Measurements from ENCODE around the gene ADAMTS17.

The ADAMTS17 gene

DNA sequence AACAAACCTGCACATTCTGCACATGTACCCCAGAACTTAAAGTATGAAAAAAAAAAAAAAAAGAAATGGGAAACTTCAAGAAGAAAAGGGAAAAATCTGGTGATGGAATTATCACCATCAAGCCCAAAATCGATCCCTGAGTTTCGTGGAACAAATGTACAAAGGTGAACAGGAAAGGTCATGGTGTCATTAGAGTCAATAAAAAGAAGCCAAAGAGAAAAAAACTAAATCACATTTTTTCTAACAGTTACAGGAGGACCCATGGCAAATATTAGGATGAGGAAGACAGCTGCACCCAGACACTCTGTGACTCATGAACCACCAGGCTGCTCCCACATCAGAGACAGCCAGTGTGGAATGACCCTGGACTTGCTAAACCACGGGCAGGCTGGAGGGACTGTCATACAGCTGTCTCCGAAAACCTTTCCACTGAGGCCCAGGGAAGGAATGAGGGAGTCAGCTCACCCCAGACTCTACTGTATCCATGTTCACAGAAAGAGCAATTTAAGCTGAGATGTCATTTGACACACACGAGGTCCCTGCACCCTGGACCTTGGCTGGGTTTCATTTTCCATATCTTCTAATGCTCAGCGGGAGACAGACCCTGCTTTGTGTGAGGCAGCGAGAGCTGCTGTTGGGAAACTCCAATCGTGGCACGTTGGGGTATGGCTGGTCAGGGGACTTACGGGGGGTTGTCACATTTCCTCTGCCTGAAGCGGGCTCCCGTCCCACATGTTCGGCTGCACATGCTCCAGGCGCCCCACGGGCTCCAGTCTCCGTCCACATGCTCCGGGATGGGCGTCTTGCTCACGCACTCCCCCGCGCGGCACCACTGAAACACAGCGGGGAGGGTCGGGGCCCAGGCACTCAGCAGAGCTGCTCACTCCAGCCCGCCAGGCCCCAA, 210.2 kb downstream of the ADAMTS17 start:
- DNase-seq (ENCODE audit: low read depth in 3 of 3) = no peak

DNA sequence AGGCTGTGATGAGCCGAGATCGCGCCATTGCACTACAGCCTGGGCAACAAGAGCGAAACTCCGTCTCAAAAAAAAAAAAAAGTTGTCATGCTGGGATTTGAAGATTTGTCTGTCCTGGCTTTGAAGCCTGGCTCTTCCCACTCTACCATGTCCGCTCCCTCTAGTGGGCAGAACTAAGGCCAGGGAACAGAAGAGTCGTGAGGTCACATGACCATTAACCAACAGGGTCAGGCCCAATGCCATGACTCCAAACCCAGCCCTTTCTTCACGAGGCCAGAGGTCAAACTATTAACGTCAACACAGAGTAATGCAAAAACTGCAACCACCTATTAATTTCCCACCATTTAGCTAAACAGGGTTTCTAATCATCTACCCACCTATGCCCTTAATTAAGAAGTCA, 212.1 kb downstream of the ADAMTS17 start:
- DNase-seq (ENCODE audit: low read depth in 3 of 3) = no peak

DNA sequence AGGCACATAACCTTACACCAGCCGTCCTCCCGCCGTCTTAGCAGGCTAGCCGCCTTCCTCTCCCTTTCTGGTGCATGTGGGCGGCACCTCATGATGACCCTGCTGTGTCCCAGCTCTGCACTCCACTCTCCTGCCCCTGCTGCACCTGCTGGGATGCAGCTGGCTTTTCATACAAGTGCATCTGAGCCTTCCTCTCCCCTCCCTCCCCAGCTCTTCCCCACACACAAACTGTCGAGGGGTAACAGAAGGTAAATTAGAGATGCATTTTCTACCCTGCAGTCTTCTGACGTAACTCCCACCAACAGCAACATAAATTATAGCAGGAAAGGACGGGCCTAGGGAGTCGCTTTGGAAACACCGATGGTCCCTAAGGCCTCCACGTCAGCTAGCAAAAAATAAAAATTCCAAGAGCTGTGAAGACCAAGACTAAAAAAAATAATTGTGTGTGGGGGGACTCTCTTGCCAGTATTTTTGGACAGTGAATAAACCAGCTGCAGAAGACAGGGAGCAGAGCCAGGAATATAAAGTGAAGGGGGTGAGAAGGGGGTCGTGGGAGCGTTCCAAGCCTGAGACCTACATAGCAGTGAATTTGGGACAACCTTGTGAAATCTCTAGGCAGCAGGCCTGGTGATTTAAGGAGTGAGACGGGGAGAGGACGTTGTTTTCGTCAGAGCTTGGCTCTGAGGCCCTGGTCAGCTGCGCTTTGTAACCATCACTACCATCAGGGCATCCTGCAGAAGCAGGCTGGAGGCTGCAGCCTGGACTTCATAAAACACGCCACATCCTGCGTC, 216.2 kb downstream of the ADAMTS17 start:
- no peak for DNase-seq (ENCODE audit: low read depth in 3 of 3)

DNA sequence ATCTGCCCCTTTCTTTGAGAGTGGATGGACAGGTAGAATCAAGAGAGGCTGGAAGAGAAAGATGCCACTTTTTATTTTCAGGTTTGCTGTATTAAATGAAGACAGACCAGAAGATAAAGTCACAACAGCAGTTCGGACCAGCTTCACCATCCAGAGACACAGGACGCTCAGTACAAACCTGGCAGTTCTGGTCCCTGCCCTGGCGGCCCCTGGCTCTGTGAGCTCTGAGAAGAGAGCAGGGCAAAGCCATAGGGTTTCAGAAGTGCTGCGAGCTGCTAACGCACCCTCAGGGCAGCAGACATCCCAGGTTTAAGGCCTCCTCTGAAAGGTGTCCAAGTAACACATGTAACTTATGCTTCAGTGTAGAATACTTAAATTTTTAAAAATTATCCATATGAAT, 216.8 kb downstream of the ADAMTS17 start:
- no peak for DNase-seq (ENCODE audit: low read depth in 3 of 3)

DNA sequence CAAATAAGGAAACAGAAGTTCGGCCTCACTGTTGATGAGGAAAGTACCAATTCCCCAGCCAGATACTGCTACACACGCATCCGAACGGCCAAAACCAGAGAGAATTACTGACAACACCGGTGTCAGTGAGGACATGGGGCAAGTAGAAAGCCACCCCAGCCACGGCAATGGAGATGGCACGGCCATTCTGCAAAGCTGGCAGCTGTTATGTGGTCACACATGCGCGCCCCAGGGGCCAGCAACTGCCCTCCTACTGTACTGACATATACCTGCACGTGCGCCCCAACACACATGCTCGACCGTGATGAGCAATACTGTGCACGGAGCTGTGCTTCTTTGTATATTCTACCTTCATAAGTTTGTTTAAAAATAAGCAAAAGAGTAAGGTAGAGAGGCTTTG, 217.4 kb downstream of the ADAMTS17 start:
- DNase-seq (ENCODE audit: low read depth in 3 of 3) = no peak

DNA sequence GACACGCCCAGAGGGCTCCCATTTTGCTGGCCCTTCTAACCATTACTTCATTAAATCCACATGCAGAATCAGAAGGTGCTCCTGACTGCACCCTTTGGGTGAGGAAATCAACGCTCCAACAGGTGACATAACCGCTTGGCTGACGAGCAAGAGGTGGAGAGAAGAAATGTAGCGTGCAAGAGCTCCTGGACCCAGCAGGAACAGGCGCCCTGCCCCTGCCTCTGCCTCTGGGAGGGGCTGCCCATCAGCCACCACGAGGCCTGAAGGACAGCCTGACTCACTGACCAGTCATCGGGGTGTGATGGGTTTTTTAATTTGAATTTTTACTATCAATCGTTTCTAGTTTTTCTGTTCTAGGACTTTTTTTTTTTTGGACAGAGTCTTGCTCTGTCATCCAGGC, 218.2 kb downstream of the ADAMTS17 start:
- no peak for DNase-seq (ENCODE audit: low read depth in 3 of 3)

DNA sequence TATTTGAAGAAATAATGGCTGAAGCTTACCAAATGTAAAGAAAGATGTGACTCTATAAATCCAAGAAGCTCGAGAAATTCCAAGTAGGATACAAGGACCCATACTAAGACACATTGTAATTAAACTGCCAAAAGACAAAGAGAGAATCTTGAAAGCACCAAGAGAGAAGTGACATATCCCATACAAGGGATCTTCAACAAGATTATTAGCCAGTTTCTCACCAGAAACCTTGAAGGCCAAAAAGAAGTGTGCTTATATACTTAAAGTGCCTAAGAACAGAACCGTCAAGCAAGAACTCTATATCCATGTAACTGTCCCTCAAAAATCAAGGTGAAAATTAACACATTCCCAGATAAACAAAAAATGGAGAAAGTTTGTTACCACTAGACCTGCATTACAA, 220.5 kb downstream of the ADAMTS17 start:
- no peak for DNase-seq (ENCODE audit: low read depth in 3 of 3)

DNA sequence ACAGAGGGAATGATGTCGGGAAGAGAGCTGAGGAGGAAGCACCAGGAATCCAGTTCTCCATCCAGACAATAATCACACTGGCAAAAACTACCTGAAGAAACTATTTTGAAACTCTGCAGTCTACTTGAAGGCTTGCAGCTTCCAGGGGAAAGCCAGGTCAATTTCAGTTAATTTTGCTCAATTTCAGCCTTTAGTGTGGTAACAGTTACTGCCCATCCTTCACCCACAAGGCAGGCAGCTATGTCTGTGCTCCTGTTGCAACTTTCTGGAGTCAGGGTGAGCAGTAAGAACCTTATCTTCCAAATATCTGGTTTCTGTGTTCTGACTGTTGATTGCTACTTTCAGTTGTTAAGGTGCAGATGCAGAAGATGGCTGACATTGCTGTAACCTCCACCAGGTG, 221.7 kb downstream of the ADAMTS17 start:
- no peak for DNase-seq (ENCODE audit: low read depth in 3 of 3)

DNA sequence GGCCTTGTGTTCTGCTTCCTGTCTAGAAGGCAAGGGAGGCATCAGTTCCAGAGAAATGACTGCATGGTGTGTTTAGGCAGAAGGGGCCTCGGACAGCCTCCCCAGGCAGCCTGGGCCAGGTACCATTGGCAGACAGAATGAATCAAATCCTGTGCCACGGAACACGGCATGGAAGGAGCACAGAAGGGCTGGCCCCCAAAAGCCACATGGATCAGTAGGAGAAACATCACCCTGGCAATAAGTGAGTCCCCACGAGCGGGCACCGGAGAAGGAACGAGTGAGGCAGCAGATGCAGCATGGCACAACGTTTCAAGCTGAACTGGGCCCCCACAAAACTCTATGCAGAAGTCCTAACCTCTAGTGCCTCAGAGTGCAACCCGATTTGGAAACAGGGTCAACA, 223.2 kb downstream of the ADAMTS17 start:
- DNase-seq (ENCODE audit: low read depth in 3 of 3) = no peak

DNA sequence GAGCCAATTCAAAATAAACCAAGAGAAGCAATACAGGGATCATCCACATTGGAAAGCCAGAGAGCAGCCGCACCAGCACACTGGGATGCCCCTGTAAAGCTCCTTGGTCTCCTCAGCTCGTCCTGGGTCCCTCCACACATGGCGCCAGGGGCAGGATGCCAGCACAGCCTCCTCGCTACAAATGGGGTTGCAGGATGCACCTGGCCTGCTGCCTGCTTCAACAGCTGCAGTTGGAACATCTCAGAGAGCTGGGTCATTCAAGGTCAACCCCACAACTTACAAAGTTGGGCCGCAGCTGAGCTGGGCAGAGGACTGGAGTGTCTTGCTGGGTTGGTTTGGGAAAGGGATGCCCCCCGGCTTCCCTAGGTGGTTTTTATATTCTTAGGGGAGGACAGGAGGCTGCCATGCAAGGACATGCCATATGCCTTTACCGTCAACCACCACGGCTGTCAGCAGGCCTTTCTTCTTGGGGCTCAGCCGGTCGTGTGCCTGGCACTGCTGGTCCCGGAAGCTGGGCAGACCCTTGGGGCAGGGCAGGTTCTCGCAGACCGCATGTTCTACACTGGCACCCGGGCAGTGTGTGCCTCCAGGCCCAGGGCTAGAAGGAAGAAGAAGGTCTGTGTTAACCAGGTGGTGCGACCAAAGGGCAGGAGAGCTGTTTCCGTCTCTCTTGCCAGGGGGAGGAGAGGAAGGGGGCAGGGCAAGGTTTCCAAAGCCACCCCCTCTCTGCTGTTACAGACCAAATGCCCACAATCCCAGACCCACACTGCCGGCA, 225.2 kb downstream of the ADAMTS17 start:
- DNase-seq (ENCODE audit: low read depth in 3 of 3) = no peak

DNA sequence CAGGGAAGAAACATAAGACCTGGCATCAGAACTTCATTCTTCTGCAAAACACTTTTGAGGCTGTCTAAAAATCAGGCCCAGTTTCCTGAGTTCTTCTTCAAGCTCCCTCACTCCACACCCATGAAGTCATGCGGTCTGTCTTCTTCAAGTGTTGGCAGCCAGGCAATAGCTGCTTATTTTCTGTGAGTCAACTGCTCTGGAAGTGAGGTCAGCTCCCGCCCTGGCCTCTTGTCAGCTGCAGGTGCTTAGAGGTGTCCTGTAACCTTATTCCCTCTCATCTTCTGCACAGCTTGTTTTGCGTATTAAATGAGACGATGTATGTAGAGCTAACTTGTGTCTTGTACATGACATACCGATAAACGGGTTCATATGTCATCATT, 226.1 kb downstream of the ADAMTS17 start:
- DNase-seq (ENCODE audit: low read depth in 3 of 3) = no peak

DNA sequence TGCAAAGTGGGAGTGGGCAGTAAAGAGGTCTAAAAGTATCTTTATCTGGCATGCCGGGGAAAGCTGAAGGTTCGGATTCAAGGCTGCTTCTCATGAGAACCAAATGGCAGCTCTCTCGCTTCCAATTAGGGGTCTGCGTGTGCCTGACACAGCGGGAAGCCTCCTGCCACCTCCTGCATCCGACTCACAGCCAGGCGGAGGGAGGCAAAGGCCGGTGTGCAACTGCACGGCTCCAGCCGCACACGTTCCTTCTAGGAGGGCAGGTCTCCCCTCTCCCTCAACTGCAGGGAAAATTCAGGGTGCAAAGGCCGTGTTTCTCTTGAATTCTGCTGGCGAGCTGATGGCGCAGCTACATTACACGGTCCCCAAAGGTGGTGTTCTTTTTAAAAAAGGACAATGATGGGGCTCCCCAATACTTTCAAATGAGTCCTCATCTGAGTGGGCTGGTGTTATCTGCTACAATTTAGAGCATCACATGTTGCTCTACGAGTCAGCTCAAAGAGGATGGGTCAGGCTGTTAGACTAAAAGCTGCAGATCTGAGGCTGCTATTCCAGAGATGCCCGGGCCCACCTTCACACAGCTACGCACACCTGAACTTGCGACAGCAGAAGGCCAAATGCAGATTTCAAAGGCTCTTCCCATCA, 226.6 kb downstream of the ADAMTS17 start:
- no peak for DNase-seq (ENCODE audit: low read depth in 3 of 3)

DNA sequence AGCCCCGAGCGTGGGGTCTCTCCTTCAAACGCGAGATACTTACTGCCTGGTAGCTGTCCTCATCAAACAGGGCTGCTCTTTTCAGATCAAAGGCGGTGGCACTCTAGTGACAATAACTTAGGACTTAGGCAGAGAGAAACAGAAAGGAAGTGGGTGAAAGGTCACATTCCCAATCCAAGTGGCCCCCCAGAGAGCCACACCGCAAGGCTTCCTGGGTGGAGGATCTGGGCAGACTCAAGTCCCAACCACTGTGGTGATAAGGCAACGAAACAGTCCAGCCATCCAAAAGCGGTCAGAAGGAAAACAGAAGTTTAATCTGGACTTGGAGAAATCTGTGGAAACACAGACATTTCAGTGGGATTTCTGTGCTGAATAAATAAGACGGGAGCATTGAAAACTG, 227.2 kb downstream of the ADAMTS17 start:
- DNase-seq (ENCODE audit: low read depth in 3 of 3) = no peak

DNA sequence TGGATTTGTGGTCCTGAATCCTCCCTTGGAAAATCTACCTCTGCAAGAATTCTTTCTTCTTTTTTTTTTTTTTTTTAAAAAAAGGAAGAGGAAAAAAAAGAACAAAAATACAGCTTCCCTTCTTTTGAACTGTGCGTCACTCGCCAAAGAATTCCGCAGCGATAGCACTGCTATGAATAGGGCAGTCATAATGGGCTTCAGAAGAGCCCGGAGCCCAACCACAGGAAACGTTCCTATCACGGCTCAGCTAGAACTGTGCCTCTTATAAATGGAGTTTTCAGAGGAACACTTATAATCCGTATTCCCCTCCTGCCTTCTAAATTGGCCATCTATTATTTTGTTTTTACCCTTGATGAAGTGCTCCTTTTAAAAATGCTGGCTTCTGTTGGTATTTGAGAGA, 227.7 kb downstream of the ADAMTS17 start:
- no peak for DNase-seq (ENCODE audit: low read depth in 3 of 3)

DNA sequence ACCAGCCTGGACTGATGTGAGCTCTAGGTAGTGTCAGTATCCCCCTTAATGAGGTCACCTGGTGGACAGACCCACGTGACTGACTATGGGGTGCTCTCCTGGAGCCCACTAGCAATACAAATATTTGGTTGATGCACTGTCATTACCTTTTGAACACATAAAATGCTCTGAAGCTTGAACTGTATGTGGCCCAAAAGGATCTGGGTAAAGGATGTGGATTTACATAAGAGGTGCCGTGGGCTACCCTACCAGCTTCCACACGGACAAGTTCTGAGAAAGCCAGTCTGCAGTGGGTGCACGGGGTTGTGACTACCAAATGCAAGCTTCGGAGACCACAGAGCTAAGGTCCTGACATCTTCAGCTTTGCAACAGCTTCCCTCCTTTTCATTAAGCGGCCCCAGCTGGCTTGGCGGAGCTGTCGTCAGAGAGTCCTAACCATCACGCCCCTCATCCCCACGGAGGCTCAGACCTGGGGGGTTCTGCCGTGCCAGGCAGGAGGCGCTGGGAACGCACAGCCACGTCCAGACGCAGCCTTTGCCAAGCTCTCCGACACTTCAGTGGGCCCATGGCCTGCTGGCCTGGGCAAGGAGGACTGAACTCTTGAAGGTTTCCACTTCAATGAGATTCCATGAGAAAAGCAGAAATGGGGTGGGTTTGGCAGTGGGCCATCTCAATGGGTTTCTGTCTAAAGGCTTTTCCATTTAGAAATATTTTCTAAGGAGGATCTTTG, 228.3 kb downstream of the ADAMTS17 start:
- DNase-seq (ENCODE audit: low read depth in 3 of 3) = no peak

DNA sequence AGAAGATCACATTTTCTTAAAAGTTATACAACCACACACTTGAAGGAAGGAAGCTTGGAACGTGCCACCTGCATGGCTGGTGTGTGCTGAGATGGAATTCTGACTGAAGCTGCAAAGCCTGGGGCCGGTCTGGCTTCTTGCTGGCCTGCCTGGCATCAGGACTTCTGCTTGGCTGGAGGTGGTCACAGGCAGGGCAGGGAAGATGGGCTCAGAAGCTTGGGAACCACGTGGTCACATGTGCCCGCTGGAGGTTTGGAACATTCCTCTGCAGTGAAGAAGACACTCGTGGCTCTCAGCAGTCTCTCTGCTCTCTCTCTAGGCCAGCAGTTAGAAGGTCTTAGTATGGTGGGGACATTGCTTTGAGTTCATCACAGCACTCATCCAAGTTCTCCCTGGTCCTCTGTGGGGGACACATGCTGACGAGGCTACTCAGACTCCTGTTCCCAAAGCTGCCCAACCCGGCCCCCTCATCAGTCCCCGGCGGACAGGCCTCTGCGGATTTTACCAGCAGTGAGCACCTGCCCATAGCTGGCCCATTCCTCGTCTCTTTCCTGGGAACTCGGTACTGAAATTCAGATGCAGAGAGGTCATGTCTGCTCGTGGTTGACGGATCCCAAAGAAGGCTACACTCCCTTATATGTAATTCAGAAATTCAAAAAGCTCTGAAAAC, 229.0 kb downstream of the ADAMTS17 start:
- DNase-seq (ENCODE audit: low read depth in 3 of 3) = no peak

DNA sequence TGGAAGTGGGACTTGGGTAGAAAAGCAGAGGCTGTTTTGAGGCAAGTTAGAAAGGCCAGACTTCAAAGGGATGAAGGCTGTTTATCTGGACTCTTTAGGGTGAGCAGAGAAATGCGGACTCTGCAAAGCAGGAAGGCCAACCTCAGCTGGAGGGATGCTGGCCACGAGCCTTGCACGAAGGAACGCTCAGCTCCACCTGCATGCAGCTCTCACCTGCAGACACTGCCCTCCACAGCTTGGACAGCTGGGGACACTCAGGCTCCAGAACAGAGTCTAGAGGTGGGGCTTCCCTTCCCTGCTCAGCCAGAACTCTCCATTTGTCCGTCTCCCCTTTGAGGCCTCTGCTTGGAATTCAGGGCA, 229.7 kb downstream of the ADAMTS17 start:
- DNase-seq (ENCODE audit: low read depth in 3 of 3) = no peak

DNA sequence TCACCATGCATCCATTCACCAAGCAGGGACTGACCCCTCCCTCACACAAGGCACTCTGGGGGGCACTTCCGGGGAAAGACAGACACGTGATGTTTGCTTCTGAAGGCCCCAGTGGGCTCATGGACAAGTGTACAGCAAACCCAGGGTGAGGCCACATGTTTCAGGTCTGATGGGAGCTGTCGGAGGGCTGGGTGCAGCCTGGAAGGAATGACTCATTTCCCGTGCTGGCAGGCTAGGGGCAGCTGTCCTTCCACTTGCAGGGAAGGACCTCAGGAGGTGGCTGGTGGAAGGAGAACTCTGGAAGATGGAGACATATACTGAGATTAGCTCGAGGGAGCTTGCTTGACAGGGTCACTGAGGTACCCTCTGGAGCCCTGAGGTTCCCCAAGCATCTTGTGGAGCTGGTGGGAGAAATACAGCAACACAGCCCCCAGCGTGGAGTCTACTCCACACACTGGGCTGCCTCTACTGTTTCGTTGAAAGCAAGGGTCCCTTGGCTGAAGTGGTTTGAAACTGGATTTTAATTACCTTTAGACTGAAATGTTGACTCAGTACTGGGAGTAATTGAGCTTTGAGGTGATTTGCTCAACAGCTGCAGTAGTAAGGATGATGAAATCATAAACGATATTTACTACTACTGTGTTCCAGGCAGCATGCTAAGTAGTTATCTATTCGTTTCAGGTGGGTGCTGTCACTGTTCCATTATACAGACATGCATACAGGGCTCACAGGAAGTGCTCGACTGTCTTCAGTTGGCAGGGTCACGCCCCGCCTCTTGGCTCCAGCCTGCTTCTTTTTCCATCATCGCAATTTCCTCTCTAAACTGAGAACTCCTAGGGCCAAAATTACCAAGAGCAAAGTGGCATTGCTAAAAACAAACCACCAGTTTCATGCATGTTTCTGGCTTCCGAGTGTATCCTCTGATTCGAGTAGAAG, 230.4 kb downstream of the ADAMTS17 start:
- no peak for DNase-seq (ENCODE audit: low read depth in 3 of 3)

DNA sequence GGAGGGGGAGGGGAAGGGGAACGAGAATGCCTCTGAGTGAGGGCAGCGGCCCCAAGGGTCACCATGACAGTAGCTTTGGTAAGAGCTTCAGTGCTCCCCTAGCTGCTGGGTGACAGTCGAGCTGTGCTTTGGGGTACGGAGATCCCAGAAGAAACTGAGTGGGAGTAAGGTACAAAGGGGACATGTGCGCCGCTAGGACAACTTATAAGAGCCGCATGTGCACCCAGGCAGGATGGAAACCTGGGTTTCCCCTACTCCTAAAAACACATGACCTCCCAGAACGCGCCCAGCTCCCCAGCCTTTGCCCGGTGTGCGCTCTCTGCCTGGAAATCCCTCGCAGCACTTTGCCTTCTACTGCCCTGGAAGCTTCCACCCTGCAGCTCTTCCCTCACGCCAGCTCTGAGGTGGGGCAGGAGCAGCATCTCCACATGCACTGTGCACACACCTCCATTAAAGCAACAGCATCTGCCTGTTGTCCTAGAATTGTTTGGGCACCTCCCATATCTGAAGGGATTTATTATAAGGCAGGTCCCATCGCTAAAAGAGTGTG, 232.2 kb downstream of the ADAMTS17 start:
- no peak for DNase-seq (ENCODE audit: low read depth in 3 of 3)

Measured in stimulated activated CD4-positive, alpha-beta T cell treated with anti-CD3 and anti-CD28 coated beads, TNF-alpha, amount 100 ng/mL, for 4 hours (primary cell).